ENCODE data around the gene CKMT2. TPM values are rescaled to one million over a fixed set of nuclear protein-coding genes. Genes with fewer than 3 reads are reported as not detected.
"Not testable (repeated sequence)": the region's sequence is repeated elsewhere in the genome, so short reads cannot be mapped to it uniquely, and the experiment has no call there.

CKMT2 gene
- total RNA-seq, 1 experiment from 2014 or later = not detected

DNA sequence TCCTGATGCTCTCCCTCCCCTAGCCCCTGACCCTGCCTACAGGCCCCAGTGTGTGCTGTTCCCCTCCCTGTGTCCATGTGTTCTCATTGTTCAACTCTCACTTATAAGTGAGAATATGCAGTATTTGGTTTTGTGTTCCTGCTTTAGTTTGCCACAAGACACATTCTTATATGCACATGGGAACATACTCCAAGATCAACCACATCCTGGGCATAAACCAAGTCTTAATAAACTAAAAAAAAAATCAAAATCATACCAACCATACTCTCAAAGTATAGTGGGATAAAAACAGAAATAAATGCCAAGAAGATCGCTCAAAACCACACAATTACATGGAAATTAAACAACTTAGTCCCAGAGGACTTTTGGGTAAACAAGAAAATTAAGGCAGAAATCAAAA is 57.0 kb downstream of the CKMT2 start:
- no peaks in the 10 kb centered on the region for H3K27me3 Mint-ChIP-seq (ENCODE audit: insufficient read depth, unreplicated experiment)
- H3K27me3 ChIP-seq (replicated peaks; ENCODE audit: control insufficient read depth, insufficient read depth, low read length) = no peaks in the 10 kb centered on the region
- ChIA-PET CTCF (no interaction called here), POLR2A (no interaction called here)
- DNase-seq = no peak
- no TSS peak for BruUV-seq (replicated peaks)
- intact Hi-C loops (cut with micrococcal nuclease; ENCODE audit: unreplicated experiment) = no loop called here
- peaks cover 33% of the 10 kb centered on the region for H3K36me3 Mint-ChIP-seq (ENCODE audit: insufficient read depth, unreplicated experiment)
- peaks cover 43% of the 10 kb centered on the region for H3K9me3 Mint-ChIP-seq (ENCODE audit: unreplicated experiment)
- H3K4me1 ChIP-seq = no peaks in the 10 kb centered on the region
- peaks cover 20% of the 10 kb centered on the region; the same call in 1 of the 2 replicates for H3K9me3 ChIP-seq
- no peak for TF ChIP-seq CTCF (IDR thresholded peaks at IDR 0.05; ENCODE audit: insufficient read depth in 1 of 2, low read depth in 1 of 2, low read length in 1 of 2, severe bottlenecking in 1 of 2, unreplicated experiment in 1 of 2)
- H3K4me3 Mint-ChIP-seq (ENCODE audit: unreplicated experiment) = no peak overlapping the region
- peaks cover 6% of the 10 kb centered on the region for H3K4me1 Mint-ChIP-seq (ENCODE audit: low read depth, unreplicated experiment)
- no peak overlapping the region for H3K27ac Mint-ChIP-seq (ENCODE audit: unreplicated experiment)
- H3K36me3 ChIP-seq (ENCODE audit: control insufficient read depth, insufficient read depth, low read length) = peaks cover 2% of the 10 kb centered on the region; the same call in 1 of the 2 replicates
- no peak overlapping the region for H3K4me3 ChIP-seq (ENCODE audit: low read depth, low read length)

GRCh38 chr5:81292130-81292529 is 59.0 kb downstream of the CKMT2 start:
- Mint-ChIP-seq H3K9me3 (ENCODE audit: unreplicated experiment) (peaks cover 43% of the 10 kb centered on the region), H3K27ac (ENCODE audit: unreplicated experiment) (no peak overlapping the region), H3K36me3 (ENCODE audit: insufficient read depth, unreplicated experiment) (peaks cover 29% of the 10 kb centered on the region), H3K27me3 (ENCODE audit: insufficient read depth, unreplicated experiment) (no peaks in the 10 kb centered on the region), H3K4me3 (ENCODE audit: unreplicated experiment) (no peak overlapping the region), H3K4me1 (ENCODE audit: low read depth, unreplicated experiment) (peaks cover 2% of the 10 kb centered on the region)
- BruUV-seq (replicated peaks) = no TSS peak
- intact Hi-C loops (cut with micrococcal nuclease; ENCODE audit: unreplicated experiment) = no loop called here
- POLR2A ChIA-PET = no interaction called here
- no peaks in the 10 kb centered on the region for H3K4me1 ChIP-seq
- CTCF ChIA-PET = no interaction called here
- peaks cover 2% of the 10 kb centered on the region; the same call in 1 of the 2 replicates for H3K36me3 ChIP-seq (ENCODE audit: control insufficient read depth, insufficient read depth, low read length)
- no peak for TF ChIP-seq CTCF (IDR thresholded peaks at IDR 0.05; ENCODE audit: insufficient read depth in 1 of 2, low read depth in 1 of 2, low read length in 1 of 2, severe bottlenecking in 1 of 2, unreplicated experiment in 1 of 2)
- no peak overlapping the region for H3K4me3 ChIP-seq (ENCODE audit: low read depth, low read length)
- no peaks in the 10 kb centered on the region for H3K27me3 ChIP-seq (replicated peaks; ENCODE audit: control insufficient read depth, insufficient read depth, low read length)
- no peak for DNase-seq
- H3K9me3 ChIP-seq = peaks cover 20% of the 10 kb centered on the region; the same call in 1 of the 2 replicates

DNA sequence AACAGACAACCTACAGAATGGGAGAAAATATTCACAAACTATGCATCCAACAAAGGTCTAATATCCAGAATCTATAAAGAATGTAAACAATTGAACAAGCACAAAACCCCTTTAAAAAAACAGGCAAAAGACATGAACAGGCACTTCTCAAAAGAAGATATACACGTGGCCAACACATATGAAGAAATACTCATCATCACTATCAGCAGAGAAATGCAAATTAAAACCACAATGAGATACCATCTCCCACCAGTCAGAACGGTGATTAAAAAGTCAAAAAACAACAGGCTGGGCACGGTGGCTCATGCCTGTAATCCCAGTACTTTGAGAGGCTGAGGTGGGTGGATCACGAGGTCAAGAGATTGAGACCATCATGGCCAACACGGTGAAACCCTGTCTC is 60.9 kb downstream of the CKMT2 start:
- H3K4me3 ChIP-seq (ENCODE audit: low read depth, low read length); H3K27me3 ChIP-seq (replicated peaks; ENCODE audit: control insufficient read depth, insufficient read depth, low read length); POLR2A ChIA-PET; DNase-seq; CTCF ChIA-PET; H3K27me3 Mint-ChIP-seq (ENCODE audit: insufficient read depth, unreplicated experiment); BruUV-seq (replicated peaks); H3K4me1 Mint-ChIP-seq (ENCODE audit: low read depth, unreplicated experiment); H3K36me3 ChIP-seq (ENCODE audit: control insufficient read depth, insufficient read depth, low read length); H3K27ac Mint-ChIP-seq (ENCODE audit: unreplicated experiment); H3K4me1 ChIP-seq; intact Hi-C loops (cut with micrococcal nuclease; ENCODE audit: unreplicated experiment); H3K4me3 Mint-ChIP-seq (ENCODE audit: unreplicated experiment): not testable (repeated sequence)
- H3K9me3 ChIP-seq = peaks cover 20% of the 10 kb centered on the region; the same call in 1 of the 2 replicates
- peaks cover 43% of the 10 kb centered on the region for H3K9me3 Mint-ChIP-seq (ENCODE audit: unreplicated experiment)
- peaks cover 32% of the 10 kb centered on the region for H3K36me3 Mint-ChIP-seq (ENCODE audit: insufficient read depth, unreplicated experiment)

DNA sequence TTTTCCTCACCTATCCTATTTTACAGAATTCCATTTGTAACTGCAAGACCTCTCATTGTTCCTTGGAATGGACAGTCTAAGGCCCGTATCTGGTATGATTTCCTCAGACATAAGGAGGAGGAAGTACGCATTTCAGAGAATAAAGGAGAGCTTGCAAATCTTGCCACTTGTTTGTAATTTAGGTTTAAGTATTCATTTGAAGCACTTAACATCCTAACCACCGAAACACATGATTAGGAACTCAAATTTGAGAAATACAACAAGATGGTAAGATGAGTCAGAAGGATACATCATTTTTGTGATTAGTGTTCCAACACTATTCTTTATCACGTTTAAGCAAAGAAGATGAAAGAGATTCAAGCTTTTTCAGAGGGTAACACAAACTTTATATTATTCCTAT is 64.4 kb downstream of the CKMT2 start:
- intact Hi-C loops (cut with micrococcal nuclease; ENCODE audit: unreplicated experiment) = no loop called here
- POLR2A ChIA-PET = no interaction called here
- Histone ChIP-seq H3K4me1 (peaks cover 13% of the 10 kb centered on the region), H3K9me3 (peaks cover 12% of the 10 kb centered on the region; the same call in 1 of the 2 replicates), H3K4me3 (ENCODE audit: low read depth, low read length) (no peak overlapping the region), H3K36me3 (ENCODE audit: control insufficient read depth, insufficient read depth, low read length) (no peaks in the 10 kb centered on the region; the same call in 1 of the 2 replicates), H3K27me3 (replicated peaks; ENCODE audit: control insufficient read depth, insufficient read depth, low read length) (no peaks in the 10 kb centered on the region)
- DNase-seq = no peak
- peaks cover 14% of the 10 kb centered on the region for H3K4me1 Mint-ChIP-seq (ENCODE audit: low read depth, unreplicated experiment)
- no peaks in the 10 kb centered on the region for H3K27me3 Mint-ChIP-seq (ENCODE audit: insufficient read depth, unreplicated experiment)
- TF ChIP-seq CTCF (IDR thresholded peaks at IDR 0.05; ENCODE audit: insufficient read depth in 1 of 2, low read depth in 1 of 2, low read length in 1 of 2, severe bottlenecking in 1 of 2, unreplicated experiment in 1 of 2) = no peak
- CTCF ChIA-PET = no interaction called here
- H3K36me3 Mint-ChIP-seq (ENCODE audit: insufficient read depth, unreplicated experiment) = peaks cover 30% of the 10 kb centered on the region
- H3K4me3 Mint-ChIP-seq (ENCODE audit: unreplicated experiment) = no peak overlapping the region
- H3K9me3 Mint-ChIP-seq (ENCODE audit: unreplicated experiment) = peaks cover 18% of the 10 kb centered on the region
- H3K27ac Mint-ChIP-seq (ENCODE audit: unreplicated experiment) = no peak overlapping the region
- no TSS peak for BruUV-seq (replicated peaks)

All from Caco-2 (cell line).